ENCODE measurements around the gene AMBP.

GRCh38 chr9:114060711-114061110 lies 17.4 kb downstream of the AMBP start:
- TF ChIP-seq POLR2A (IDR thresholded peaks at IDR 0.05) (no peak), POLR2AphosphoS5 (IDR thresholded peaks at IDR 0.05) (no peak), CTCF (IDR thresholded peaks at IDR 0.05 in 8 of 11, conservative IDR thresholded peaks at IDR 0.05 in 3 of 11) (no peak)

All from spleen (tissue), 7 donors.